Measurements from ENCODE around the gene RHOV. TPM values are rescaled to one million over a fixed set of nuclear protein-coding genes. Genes with fewer than 3 reads are reported as not detected.
"Not testable (repeated sequence)": the region's sequence is repeated elsewhere in the genome, so short reads cannot be mapped to it uniquely, and the experiment has no call there.

The RHOV gene
- total and polyA plus RNA-seq, 5 experiments from 2014 or later = not detected

DNA sequence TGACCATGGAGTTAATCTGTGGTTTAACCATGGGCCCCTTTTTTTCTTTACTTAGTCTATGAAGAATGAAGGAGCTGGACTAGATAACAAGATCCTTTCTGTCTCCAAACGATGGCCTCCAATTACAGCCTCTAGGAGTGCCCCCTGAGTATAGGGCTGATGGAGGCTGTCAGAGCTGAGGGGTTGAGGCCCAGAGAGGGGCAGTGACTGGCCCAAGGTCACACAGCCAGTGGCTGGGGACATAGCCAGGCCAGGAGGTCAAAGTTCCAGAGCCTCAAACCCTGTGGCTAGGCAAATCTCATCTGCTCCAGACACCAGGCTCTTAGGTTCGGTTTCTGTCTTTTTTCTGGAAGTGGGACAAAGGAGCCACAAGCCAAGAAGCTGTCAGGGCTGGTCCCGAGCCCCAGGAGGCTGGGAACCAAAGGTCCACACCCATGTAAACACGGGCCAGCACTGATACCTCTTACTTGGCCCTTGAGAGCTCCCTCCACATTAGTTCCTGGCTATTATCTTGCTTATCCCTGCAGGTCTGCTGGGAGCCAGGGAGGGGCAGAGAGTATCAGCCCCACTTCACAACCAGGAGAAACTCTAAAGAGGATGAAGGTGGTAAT lies 10.3 kb downstream of the RHOV start:
- H3K4me3 Mint-ChIP-seq = no peak overlapping the region
- ATAC-seq (no peak), DNase-seq (no peak)
- H3K27me3 Mint-ChIP-seq = peaks cover 0 to 7% (median 1%) of the 10 kb centered on the region in 5 donors
- POLR2A ChIA-PET = no interaction called here
- peak overlapping the region in 1 of 10 donors; percentile 67 for H3K27ac Mint-ChIP-seq
- H3K36me3 Mint-ChIP-seq = no peaks in the 10 kb centered on the region
- H3K9me3 Mint-ChIP-seq = no peaks in the 10 kb centered on the region
- peaks cover 6 to 9% (median 8%) of the 10 kb centered on the region in 4 donors for H3K4me1 Mint-ChIP-seq

DNA sequence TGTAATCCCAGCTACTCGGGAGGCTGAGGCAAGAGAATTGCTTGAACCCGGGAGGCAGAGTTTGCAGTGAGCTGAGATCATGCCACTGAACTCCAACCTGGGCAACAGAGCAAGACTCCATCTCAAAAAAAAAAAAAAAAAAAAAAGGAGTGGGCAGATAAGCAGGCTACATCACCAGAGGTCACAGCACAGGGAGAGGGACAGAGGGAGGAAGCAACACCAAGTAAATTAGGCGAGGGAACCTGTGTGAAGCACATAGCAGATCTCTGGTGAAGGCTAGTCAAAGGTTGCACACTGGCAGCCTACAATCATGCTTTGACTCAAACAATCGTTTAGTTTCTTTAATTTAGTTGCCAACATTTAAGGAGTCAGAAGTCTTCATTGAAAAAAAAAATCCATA lies 12.9 kb downstream of the RHOV start:
- not testable (repeated sequence) for H3K27ac Mint-ChIP-seq, ATAC-seq
- POLR2A ChIA-PET = interaction anchor here (0.5 kb wide), 1 partner anchor 916 kb away, joined by 3 read pairs; no protein-coding TSS in a partner anchor

DNA sequence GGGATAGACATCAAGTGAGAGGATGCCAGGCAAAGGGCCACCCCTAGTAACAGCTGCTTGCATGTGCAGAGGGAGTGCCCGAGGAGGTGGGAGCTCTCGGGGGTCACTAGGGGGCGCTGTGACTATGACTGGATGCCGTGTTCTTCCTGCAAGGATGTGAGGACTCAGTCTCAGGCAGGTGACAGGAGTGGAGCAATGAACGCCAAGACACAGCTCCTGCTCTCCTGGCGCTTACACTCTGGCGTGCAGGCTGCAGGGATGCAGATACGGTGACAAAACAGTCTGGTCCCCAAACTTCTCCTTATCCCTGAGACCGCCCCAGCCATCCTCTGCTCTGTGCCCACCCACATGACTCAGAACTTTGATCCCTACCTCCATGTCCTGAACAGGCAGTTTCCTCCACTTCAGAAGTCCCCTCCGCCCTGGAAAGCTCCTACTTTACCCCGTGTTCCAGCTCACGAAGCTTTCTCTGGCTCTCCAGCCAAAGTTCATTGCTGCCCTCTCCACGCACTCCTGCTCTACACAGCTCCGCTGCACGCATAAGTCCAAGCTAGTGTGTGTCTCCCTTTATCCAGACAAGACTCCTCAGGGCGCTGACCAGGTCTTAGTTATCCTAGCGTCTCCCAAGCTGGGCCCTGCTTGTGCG lies 14.7 kb downstream of the RHOV start:
- H3K27me3 Mint-ChIP-seq = peaks cover 0 to 7% (median 0%) of the 10 kb centered on the region in 5 donors
- peaks cover 6 to 15% (median 11%) of the 10 kb centered on the region in 4 donors for H3K4me1 Mint-ChIP-seq
- DNase-seq (peak; percentile 64 to 88 (median 78)), ATAC-seq (peak; percentile 87 to 88)
- no peaks in the 10 kb centered on the region for H3K36me3 Mint-ChIP-seq
- H3K4me3 Mint-ChIP-seq = no peak overlapping the region
- H3K9me3 Mint-ChIP-seq = no peaks in the 10 kb centered on the region
- H3K27ac Mint-ChIP-seq = peak overlapping the region in 2 of 10 donors; percentile 33 to 52
- POLR2A ChIA-PET = interaction anchor here (1.2 to 3.9 kb wide), 3 partner anchors 14 to 39 kb away, joined by 4 to 49 read pairs (median 5); partner anchors contain the start of genes RHOV and VPS18

More for the DNA sequence above, 12.9 kb downstream of the RHOV start:
- not testable (repeated sequence) for DNase-seq, H3K9me3 Mint-ChIP-seq, H3K27me3 Mint-ChIP-seq, H3K4me3 Mint-ChIP-seq, H3K36me3 Mint-ChIP-seq
- peaks cover 6 to 15% (median 11%) of the 10 kb centered on the region in 4 donors for H3K4me1 Mint-ChIP-seq

DNA sequence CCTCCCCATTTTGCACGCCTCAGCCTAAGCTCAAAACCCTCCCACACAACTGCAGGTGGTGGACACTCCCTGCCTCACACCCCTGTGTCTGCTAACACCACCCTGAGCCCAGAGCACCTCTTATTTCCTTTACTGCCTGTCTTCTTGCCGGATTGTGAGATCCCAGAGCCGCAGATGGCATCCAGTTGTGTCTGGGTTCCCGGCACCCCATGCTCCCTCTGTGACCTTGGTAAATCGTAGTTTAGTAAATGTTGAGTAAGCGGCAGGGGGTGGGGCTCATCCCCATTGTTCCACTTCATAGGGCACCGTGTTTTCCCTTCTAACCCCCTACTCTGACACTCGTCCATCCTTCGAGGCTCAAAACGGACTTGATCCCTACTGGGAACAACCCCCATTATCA lies 15.3 kb downstream of the RHOV start:
- Mint-ChIP-seq H3K36me3 (no peaks in the 10 kb centered on the region), H3K27me3 (peaks cover 0 to 7% (median 0%) of the 10 kb centered on the region in 5 donors), H3K4me1 (peaks cover 6 to 15% (median 11%) of the 10 kb centered on the region in 4 donors), H3K9me3 (no peaks in the 10 kb centered on the region), H3K4me3 (no peak overlapping the region), H3K27ac (peak overlapping the region in 1 of 10 donors; percentile 72)
- POLR2A ChIA-PET = interaction anchor here (1.0 to 3.9 kb wide), 4 partner anchors 15 to 48 kb away, joined by 4 to 49 read pairs (median 4); partner anchors contain the start of genes RHOV and VPS18
- DNase-seq (no peak), ATAC-seq (no peak)

DNA sequence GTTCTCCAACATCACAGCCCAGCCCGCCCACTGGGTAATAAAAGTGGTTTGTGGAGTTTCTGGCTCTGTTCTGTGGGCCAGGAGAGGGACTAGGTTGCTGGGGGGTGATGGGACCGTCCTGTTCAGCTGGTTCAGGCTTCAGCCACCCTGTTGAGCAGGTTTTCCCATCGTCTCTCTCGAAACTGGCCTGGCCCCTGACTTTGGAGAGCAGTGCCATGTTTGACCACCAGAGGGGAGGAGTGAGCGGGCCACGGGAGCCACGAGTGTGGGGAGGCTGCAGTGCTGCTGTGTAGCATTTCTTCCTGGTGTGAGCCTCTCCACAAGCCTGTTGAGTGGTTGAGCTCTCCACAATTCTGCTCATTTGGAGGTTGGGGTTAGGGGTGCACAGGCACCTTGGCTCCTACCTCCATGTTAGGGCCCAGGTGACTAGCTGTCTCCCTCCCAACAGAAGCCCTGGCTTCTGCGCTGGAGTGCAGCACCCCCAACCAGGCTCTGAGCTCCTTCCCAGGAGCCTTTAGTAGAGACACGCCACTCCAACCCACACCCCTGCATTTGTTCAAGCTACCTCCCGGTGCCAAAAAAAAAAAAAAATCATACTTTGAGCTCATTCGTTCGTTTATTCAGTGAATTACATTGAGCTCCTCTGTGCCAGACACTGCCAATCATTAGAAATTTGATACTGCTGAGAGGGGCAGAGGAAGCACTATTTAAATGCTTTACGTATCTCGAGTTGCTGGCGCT lies 16.3 kb downstream of the RHOV start:
- Mint-ChIP-seq H3K27ac (peak overlapping the region in 2 of 10 donors; percentile 3 to 29), H3K27me3 (peaks cover 0 to 4% (median 0%) of the 10 kb centered on the region in 5 donors), H3K9me3 (no peaks in the 10 kb centered on the region), H3K36me3 (no peaks in the 10 kb centered on the region), H3K4me1 (peaks cover 6 to 15% (median 11%) of the 10 kb centered on the region in 4 donors), H3K4me3 (no peak overlapping the region)
- peak; percentile 88 to 94 for ATAC-seq
- peak; percentile 63 to 84 (median 78) for DNase-seq
- POLR2A ChIA-PET = interaction anchor here (0.6 to 3.9 kb wide), 5 partner anchors 36 to 351 kb away, joined by 3 to 49 read pairs (median 5); partner anchors contain the start of gene VPS18

DNA sequence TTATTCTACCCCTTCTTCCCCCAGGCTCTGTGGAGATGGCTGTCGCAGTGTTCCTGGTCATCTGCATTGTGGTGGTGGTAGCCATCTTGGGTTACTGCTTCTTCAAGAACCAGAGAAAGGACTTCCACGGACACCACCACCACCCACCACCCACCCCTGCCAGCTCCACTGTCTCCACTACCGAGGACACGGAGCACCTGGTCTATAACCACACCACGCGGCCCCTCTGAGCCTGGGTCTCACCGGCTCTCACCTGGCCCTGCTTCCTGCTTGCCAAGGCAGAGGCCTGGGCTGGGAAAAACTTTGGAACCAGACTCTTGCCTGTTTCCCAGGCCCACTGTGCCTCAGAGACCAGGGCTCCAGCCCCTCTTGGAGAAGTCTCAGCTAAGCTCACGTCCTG lies 17.3 kb downstream of the RHOV start:
- Mint-ChIP-seq H3K36me3 (no peaks in the 10 kb centered on the region), H3K9me3 (no peaks in the 10 kb centered on the region), H3K27ac (no peak overlapping the region), H3K27me3 (peaks cover 0 to 5% (median 0%) of the 10 kb centered on the region in 5 donors), H3K4me1 (peaks cover 6 to 15% (median 11%) of the 10 kb centered on the region in 4 donors), H3K4me3 (no peak overlapping the region)
- DNase-seq = no peak
- POLR2A ChIA-PET = interaction anchor here (1.1 to 3.9 kb wide), 2 partner anchors 37 to 48 kb away, joined by 3 to 49 read pairs; partner anchors contain the start of gene VPS18
- ATAC-seq = no peak

DNA sequence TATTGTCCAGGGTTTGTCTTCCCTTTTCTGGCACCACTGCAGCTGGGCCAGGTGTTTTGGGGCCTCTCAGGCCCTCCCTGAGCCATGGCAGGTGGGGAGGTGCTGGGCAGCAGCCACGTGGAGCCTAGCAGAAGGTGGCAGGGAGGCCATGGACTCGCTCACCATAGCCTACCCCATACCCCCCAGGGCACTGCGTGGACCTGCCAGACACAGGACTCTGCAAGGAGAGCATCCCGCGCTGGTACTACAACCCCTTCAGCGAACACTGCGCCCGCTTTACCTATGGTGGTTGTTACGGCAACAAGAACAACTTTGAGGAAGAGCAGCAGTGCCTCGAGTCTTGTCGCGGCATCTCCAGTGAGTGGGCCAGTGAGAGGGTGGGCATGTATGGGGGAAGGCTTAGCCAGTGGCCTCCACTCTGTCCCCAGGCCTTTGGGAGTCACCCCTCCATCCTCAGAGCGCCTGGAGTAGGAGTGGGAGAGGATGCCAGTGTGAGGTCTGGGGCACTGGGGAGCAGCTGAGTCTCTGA lies 18.3 kb downstream of the RHOV start:
- Mint-ChIP-seq H3K27me3 (peaks cover 0 to 5% (median 0%) of the 10 kb centered on the region in 5 donors), H3K36me3 (no peaks in the 10 kb centered on the region), H3K4me3 (no peak overlapping the region), H3K27ac (peak overlapping the region in 1 of 10 donors; percentile 7), H3K4me1 (peaks cover 6 to 15% (median 11%) of the 10 kb centered on the region in 4 donors), H3K9me3 (no peaks in the 10 kb centered on the region)
- ATAC-seq = no peak
- no peak for DNase-seq
- POLR2A ChIA-PET = no interaction called here

DNA sequence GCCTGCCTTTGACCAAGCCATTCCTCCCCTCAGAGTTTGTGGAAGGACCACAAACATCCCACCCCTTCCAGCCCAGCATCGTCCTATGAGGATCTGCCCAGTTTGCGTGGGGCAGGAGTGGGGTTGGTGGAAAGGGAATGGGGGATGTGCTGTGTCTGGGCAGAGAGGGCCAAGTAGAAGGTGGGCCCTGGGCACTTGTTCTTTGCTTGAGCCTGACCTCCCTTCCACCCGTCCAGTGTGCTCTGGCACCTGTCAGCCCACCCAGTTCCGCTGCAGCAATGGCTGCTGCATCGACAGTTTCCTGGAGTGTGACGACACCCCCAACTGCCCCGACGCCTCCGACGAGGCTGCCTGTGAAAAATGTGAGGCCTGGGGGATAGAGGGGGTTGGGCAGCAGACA lies 19.9 kb downstream of the RHOV start:
- H3K4me3 Mint-ChIP-seq = no peak overlapping the region

DNA sequence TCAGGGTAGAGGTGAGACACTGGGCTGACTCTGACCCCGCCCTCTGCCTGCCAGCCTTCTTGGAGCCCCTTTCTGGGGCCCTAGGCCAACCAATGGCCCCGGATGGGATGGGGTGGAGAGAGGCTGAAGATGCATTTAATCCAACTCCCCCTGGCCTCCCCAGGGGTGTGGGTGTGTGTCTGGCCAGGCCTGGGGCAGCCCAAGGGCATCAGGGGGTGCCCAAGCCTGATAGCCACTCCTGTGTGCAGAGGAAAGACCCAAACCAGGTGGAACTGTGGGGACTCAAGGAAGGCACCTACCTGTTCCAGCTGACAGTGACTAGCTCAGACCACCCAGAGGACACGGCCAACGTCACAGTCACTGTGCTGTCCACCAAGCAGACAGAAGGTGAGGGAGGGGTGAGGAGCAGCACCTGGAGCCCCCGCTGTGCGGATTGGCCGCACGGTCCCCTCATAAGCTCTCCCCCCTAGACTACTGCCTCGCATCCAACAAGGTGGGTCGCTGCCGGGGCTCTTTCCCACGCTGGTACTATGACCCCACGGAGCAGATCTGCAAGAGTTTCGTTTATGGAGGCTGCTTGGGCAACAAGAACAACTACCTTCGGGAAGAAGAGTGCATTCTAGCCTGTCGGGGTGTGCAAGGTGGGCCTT lies 20.7 kb downstream of the RHOV start:
- DNase-seq (no peak), ATAC-seq (no peak)
- peaks cover 0 to 6% (median 2%) of the 10 kb centered on the region in 4 donors for H3K4me1 Mint-ChIP-seq
- no peak overlapping the region for H3K4me3 Mint-ChIP-seq
- no peaks in the 10 kb centered on the region for H3K36me3 Mint-ChIP-seq
- H3K9me3 Mint-ChIP-seq = no peaks in the 10 kb centered on the region
- no peak overlapping the region for H3K27ac Mint-ChIP-seq
- peaks cover 0 to 5% (median 0%) of the 10 kb centered on the region in 5 donors for H3K27me3 Mint-ChIP-seq
- POLR2A ChIA-PET = no interaction called here

More for the DNA sequence above, 19.9 kb downstream of the RHOV start:
- DNase-seq (no peak), ATAC-seq (no peak)
- Mint-ChIP-seq H3K27me3 (peaks cover 0 to 5% (median 0%) of the 10 kb centered on the region in 5 donors), H3K27ac (no peak overlapping the region), H3K9me3 (no peaks in the 10 kb centered on the region), H3K4me1 (peaks cover 3 to 11% (median 6%) of the 10 kb centered on the region in 4 donors), H3K36me3 (no peaks in the 10 kb centered on the region)
- POLR2A ChIA-PET = no interaction called here

DNA sequence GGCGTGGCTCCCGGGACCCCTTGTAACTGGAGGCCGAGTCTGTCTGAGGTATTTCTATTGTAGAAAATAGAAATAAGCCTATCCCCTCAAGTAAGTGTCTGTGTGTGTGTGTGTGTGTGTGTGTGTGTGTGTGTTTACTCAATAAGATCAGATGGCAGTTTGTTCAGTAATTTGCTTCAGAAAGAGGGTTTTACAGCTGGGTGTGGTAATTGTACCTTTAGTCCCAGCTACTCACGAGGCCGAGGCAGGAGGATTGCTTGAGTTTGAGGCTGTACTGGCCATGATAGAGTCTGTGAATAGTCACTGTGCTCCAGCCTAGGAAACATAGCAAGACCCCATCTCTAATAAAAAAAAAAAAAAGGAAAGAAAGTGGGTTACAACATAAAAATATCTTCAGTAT lies 21.5 kb downstream of the RHOV start:
- no peak for ATAC-seq
- H3K9me3 Mint-ChIP-seq = no peaks in the 10 kb centered on the region
- no peak for DNase-seq
- no peak overlapping the region for H3K4me3 Mint-ChIP-seq
- peaks cover 2 to 7% (median 4%) of the 10 kb centered on the region in 4 donors for H3K4me1 Mint-ChIP-seq
- no peaks in the 10 kb centered on the region for H3K36me3 Mint-ChIP-seq
- peaks cover 0 to 5% (median 0%) of the 10 kb centered on the region in 5 donors for H3K27me3 Mint-ChIP-seq
- POLR2A ChIA-PET = no interaction called here
- no peak overlapping the region for H3K27ac Mint-ChIP-seq

DNA sequence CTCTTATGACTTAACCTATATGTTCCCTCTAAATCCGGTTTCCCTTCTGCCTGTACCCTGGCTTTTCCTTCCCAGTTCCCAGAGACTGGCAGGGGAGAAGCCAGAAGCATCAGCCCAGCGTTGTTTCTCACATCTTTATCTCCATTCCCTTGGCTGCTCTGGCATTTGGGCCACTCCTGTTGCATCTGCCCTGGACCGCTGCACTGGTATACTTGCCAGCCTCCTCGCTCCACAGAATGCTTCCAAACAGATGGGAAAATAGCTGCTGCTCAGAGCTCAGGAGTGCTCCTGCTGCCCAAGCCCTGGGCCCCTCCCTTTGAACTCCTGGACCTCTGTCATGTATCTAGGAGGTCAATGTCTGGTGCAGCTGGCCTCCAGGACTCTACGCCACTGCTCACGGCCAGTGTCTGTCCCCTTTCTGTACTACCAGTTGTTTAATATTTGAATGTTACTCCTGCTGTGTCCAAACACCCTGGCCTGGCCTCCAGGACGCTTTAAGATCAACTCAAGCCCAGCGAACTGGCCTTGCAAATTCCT lies 23.4 kb downstream of the RHOV start:
- Mint-ChIP-seq H3K4me3 (no peak overlapping the region), H3K4me1 (peaks cover 2 to 23% (median 9%) of the 10 kb centered on the region in 4 donors), H3K36me3 (no peaks in the 10 kb centered on the region), H3K27ac (peak overlapping the region in 1 of 10 donors; percentile 85), H3K9me3 (no peaks in the 10 kb centered on the region), H3K27me3 (peaks cover 0 to 5% (median 0%) of the 10 kb centered on the region in 5 donors)
- DNase-seq = no peak
- POLR2A ChIA-PET = no interaction called here
- ATAC-seq = no peak

Measured in naive thymus-derived CD8-positive, alpha-beta T cell (primary cell).